Neural progenitor cell (in vitro differentiated cells): ENCODE measurements around the gene ZNF521. TPM values are rescaled to one million over a fixed set of nuclear protein-coding genes. Genes with fewer than 3 reads are reported as not detected.

ENCODE experiments used
- DNase-seq: peaks from one replicate; pipeline ENCODE4 v3.0.0-alpha.2; 2016; ENCODE audit warnings: low spot score
- H2AFZ ChIP-seq: fragments of 200-600 bp; sonication (generic); replicated peaks from 2 replicates; pipeline ENCODE4 v1.6.1; 2016; ENCODE audit warnings: antibody characterized with exemption
- H3F3A ChIP-seq: fragments of 200-600 bp; sonication (generic); 2 replicates; pipeline ENCODE4 v1.6.1; 2016; ENCODE audit warnings: antibody characterized with exemption, low read depth
- H3K27ac ChIP-seq: fragments of 200-600 bp; sonication (generic); 2 replicates; pipeline ENCODE4 v1.5.1; 2016; ENCODE audit warnings: mild to moderate bottlenecking
- H3K27me3 ChIP-seq: fragments of 200-600 bp; sonication (generic); 2 replicates; pipeline ENCODE4 v1.6.1; 2016; ENCODE audit warnings: mild to moderate bottlenecking, moderate library complexity
- H3K36me3 ChIP-seq: fragments of 200-600 bp; sonication (generic); 2 replicates; pipeline ENCODE4 v1.5.1; 2016
- H3K4me1 ChIP-seq: fragments of 200-600 bp; sonication (generic); 2 replicates; pipeline ENCODE4 v1.6.1; 2016; ENCODE audit warnings: mixed run types
- H3K4me2 ChIP-seq: fragments of 200-600 bp; sonication (generic); 2 replicates; pipeline ENCODE4 v1.6.1; 2016
- H3K4me3 ChIP-seq: fragments of 200-600 bp; sonication (generic); 2 replicates; pipeline ENCODE4 v1.5.1; 2016
- H3K79me2 ChIP-seq: fragments of 200-600 bp; sonication (generic); 2 replicates; pipeline ENCODE4 v1.6.1; 2016; ENCODE audit warnings: low read depth
- H3K9ac ChIP-seq: fragments of 200-600 bp; sonication (generic); 2 replicates; pipeline ENCODE4 v1.6.1; 2016
- H3K9me3 ChIP-seq: fragments of 200-600 bp; sonication (generic); 2 replicates; pipeline ENCODE4 v1.5.1; 2016; ENCODE audit warnings: low read depth
- H4K20me1 ChIP-seq: fragments of 200-600 bp; sonication (generic); 2 replicates; pipeline ENCODE4 v1.6.1; 2016; ENCODE audit warnings: low read depth
- H3K27ac Mint-ChIP-seq: 3 replicates; pipeline ENCODE4 v1.8.0; 2021; ENCODE audit warnings: mixed read lengths
- H3K27me3 Mint-ChIP-seq: 2 replicates; pipeline ENCODE4 v1.8.0; 2022; ENCODE audit warnings: low read depth, mild to moderate bottlenecking, inconsistent platforms, moderate library complexity, mixed read lengths; ENCODE audit not compliant: insufficient read depth
- H3K36me3 Mint-ChIP-seq: 3 replicates; pipeline ENCODE4 v1.8.0; 2021; ENCODE audit warnings: mixed read lengths
- H3K4me1 Mint-ChIP-seq: 3 replicates; pipeline ENCODE4 v1.8.0; 2021; ENCODE audit warnings: mixed read lengths
- H3K4me3 Mint-ChIP-seq: 3 replicates; pipeline ENCODE4 v1.8.0; 2021; ENCODE audit warnings: mild to moderate bottlenecking, moderate library complexity, mixed read lengths
- H3K9me3 Mint-ChIP-seq: 3 replicates; pipeline ENCODE4 v1.8.0; 2020; ENCODE audit warnings: mixed read lengths
- EZH2 ChIP-seq: fragments of 200-600 bp; sonication (generic); IDR thresholded peaks from 2 replicates; pipeline ENCODE4 v1.6.1; 2017; ENCODE audit warnings: antibody characterized with exemption, mild to moderate bottlenecking, moderate library complexity
- EZH2phosphoT487 ChIP-seq: fragments of 200-600 bp; sonication (generic); IDR thresholded peaks from 2 replicates; pipeline ENCODE4 v1.6.1; 2017; ENCODE audit warnings: antibody characterized with exemption
- total RNA-seq: library from RNA; depleted of rRNA; stranded (reverse); fragments of >200 nt; gene quantifications from 2 replicates; pipeline ENCODE4 v1.2.3, GENCODE V29; 2015; ENCODE audit warnings: low replicate concordance
- TF ChIP-seq, protein P1 (sequence below): fragments of 200-600 bp; sonication (generic); IDR thresholded peaks from 2 replicates; pipeline ENCODE4 v1.5.1; 2017; ENCODE audit warnings: antibody characterized with exemption, mild to moderate bottlenecking

ZNF521 gene
- total RNA-seq, 1 donor from 2014 or later = 136 TPM

DNA sequence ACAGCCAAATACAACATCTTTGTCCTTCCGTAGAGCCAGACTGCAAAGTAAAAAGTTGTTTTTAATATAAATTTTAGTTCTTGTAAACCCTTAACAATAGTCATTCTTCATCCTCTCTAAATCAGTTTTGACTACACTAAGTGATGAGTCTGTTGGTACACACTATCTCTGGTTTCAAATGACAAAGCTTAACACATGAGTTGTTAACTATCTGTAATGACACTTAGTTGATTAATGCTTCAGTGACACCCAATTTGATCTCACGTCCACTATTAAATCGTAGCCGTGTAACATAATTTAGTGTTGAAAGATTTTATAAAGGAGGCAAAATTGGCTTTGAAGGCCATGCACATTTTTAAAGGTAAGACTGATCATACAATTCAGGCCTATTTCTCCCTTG is 181.6 kb downstream of the ZNF521 start:
- TF ChIP-seq, protein P1, sequence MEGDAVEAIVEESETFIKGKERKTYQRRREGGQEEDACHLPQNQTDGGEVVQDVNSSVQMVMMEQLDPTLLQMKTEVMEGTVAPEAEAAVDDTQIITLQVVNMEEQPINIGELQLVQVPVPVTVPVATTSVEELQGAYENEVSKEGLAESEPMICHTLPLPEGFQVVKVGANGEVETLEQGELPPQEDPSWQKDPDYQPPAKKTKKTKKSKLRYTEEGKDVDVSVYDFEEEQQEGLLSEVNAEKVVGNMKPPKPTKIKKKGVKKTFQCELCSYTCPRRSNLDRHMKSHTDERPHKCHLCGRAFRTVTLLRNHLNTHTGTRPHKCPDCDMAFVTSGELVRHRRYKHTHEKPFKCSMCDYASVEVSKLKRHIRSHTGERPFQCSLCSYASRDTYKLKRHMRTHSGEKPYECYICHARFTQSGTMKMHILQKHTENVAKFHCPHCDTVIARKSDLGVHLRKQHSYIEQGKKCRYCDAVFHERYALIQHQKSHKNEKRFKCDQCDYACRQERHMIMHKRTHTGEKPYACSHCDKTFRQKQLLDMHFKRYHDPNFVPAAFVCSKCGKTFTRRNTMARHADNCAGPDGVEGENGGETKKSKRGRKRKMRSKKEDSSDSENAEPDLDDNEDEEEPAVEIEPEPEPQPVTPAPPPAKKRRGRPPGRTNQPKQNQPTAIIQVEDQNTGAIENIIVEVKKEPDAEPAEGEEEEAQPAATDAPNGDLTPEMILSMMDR = no peak
- TF ChIP-seq EZH2phosphoT487 (no peak), EZH2 (no peak)
- Histone ChIP-seq H3K27me3 (no peaks in the 10 kb centered on the region), H3K9ac (no peak overlapping the region), H3F3A (peaks cover 11% of the 10 kb centered on the region), H2AFZ (no peak overlapping the region), H3K27ac (no peak overlapping the region), H3K9me3 (no peaks in the 10 kb centered on the region), H3K79me2 (peaks cover 13% of the 10 kb centered on the region), H3K4me2 (no peak overlapping the region), H3K36me3 (no peaks in the 10 kb centered on the region), H3K4me1 (peaks cover 23% of the 10 kb centered on the region), H3K4me3 (no peak overlapping the region), H4K20me1 (peaks cover 95% of the 10 kb centered on the region)
- Mint-ChIP-seq H3K36me3 (peaks cover 14% of the 10 kb centered on the region), H3K9me3 (no peaks in the 10 kb centered on the region), H3K4me1 (peaks cover 63% of the 10 kb centered on the region), H3K4me3 (no peak overlapping the region), H3K27ac (no peak overlapping the region), H3K27me3 (no peaks in the 10 kb centered on the region)
- no peak for DNase-seq

DNA sequence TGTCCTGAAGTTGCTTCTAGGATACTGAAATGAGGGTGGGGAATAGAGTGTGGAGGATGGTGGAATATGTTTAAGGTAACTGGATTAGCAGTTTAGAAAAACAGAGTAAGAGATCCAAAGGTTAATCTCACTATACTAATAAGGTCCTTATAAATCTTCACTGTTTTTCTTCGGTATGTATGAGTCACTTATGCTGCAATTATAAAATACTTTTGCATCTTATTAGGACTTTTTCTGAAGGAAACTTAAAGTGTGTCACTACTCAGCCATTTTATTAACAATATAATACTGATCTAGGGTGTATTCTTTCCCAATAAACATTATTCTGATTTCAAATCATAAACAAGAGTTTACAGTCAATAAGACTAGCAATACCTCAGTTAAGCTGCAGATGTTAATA is 182.3 kb downstream of the ZNF521 start:
- no peak overlapping the region for H3K4me3 Mint-ChIP-seq
- Histone ChIP-seq H4K20me1 (peaks cover 95% of the 10 kb centered on the region), H3K36me3 (no peaks in the 10 kb centered on the region), H3K27me3 (no peaks in the 10 kb centered on the region), H3K4me2 (no peak overlapping the region), H3K9ac (no peak overlapping the region), H2AFZ (no peak overlapping the region), H3F3A (peaks cover 14% of the 10 kb centered on the region), H3K4me3 (no peak overlapping the region), H3K27ac (no peak overlapping the region), H3K4me1 (peaks cover 28% of the 10 kb centered on the region), H3K9me3 (no peaks in the 10 kb centered on the region), H3K79me2 (peaks cover 8% of the 10 kb centered on the region)
- peaks cover 9% of the 10 kb centered on the region for H3K36me3 Mint-ChIP-seq
- peaks cover 66% of the 10 kb centered on the region for H3K4me1 Mint-ChIP-seq
- TF ChIP-seq EZH2 (no peak), EZH2phosphoT487 (no peak)
- TF ChIP-seq, protein P1 = no peak
- H3K27ac Mint-ChIP-seq = no peak overlapping the region
- H3K27me3 Mint-ChIP-seq = no peaks in the 10 kb centered on the region
- H3K9me3 Mint-ChIP-seq = no peaks in the 10 kb centered on the region
- no peak for DNase-seq

DNA sequence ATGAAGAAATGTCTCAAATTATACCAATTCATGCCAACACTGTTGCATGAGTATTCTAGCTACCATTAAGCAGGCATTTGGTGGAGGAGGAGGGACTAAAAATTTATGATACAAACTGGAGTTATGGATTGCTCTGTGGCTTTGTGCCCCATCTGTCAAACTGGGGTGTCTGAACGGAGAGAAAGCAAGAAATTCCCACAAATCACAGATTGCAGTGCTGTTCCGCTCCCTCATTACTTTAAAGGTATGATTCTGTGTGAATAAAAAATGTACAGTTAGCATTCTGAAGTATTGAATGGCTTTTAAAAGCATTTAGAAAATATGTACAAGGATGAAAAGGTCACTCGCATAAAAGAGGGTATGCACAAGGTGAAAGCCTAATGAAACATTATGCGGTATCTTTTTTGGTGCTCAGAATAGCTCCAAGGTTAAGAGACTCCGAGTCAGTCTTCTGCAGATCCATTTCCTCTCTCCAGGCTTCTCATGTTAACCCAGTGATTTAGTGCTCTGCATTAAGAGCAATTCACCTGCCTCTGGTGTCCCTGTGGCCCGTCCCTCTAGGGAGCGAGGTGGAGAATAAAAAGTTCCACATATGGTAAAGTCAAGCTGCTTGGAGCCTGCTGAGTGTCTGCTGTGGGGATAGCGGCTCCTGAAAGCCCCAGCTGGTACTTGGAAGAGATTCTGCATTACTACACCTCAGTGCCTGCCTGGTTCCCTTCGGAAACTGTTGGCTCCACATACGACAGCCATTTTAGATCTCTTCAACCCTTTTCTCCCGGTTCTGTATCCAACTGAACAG is 184.2 kb downstream of the ZNF521 start:
- H3K27me3 ChIP-seq = no peaks in the 10 kb centered on the region
- no peak overlapping the region for H3K27ac ChIP-seq
- H2AFZ ChIP-seq = no peak overlapping the region
- H3F3A ChIP-seq = peaks cover 10% of the 10 kb centered on the region
- H3K36me3 ChIP-seq = no peaks in the 10 kb centered on the region
- TF ChIP-seq EZH2 (no peak), EZH2phosphoT487 (no peak)
- TF ChIP-seq, protein P1 = no peak
- DNase-seq = no peak
- Mint-ChIP-seq H3K27ac (no peak overlapping the region), H3K4me3 (no peak overlapping the region), H3K4me1 (peaks cover 68% of the 10 kb centered on the region), H3K9me3 (no peaks in the 10 kb centered on the region), H3K36me3 (peaks cover 18% of the 10 kb centered on the region), H3K27me3 (no peaks in the 10 kb centered on the region)
- H3K79me2 ChIP-seq = peaks cover 9% of the 10 kb centered on the region
- H4K20me1 ChIP-seq = peaks cover 95% of the 10 kb centered on the region
- H3K9ac ChIP-seq = no peak overlapping the region
- H3K9me3 ChIP-seq = no peaks in the 10 kb centered on the region
- peaks cover 22% of the 10 kb centered on the region for H3K4me1 ChIP-seq
- H3K4me3 ChIP-seq = no peak overlapping the region
- H3K4me2 ChIP-seq = no peak overlapping the region
